ENCODE measurements around the gene MTMR4. TPM values are rescaled to one million over a fixed set of nuclear protein-coding genes. Genes with fewer than 3 reads are reported as not detected.

MTMR4 gene
- 10 to 100 TPM; 56.4 to 69.9 TPM for total RNA-seq

DNA sequence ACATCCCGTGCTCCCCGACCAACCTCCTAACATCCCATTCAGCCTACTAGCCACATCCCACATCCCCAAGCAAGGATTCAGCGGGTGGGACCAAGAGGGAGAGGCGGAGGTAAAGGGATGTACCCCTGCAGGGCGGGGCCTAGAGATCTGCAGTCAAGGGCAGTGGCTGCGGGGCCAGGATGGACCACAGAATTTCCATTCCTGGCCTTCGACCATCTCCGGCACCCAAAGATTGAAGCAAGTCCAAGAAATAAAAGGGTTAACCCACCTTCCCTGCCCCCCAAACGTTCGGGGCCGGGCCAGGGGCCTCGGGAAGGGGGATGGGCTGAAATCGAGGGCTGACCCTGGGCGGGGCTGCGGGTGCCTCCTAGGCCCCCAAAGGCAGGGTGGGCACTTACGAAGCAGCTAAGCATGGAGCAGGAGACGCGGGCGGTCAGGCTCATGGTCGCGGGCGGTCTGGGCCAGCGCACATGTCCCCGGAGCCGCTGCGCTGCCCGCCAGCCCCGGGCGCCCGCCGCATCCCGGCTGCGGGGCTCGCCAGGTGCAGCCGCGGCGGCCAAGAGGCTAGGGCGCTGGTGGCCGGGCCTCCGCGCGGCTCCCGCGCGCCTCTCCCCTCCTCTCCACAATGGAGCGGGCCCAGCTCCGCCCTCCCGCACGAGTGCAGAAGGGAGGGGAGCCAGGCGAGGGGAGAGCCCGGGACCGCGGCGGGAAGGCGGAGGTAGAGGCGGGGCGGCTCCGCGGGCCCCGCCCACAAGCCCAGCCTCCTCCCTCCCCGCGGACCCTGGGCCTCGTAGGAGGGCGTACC, at the start of gene MTMR4:
Gene MTMR4, minus strand, starts transcription at position 674 of the 805 bp plus-strand sequence. Its CDS starts 231 bp downstream, at position 443.

DNA sequence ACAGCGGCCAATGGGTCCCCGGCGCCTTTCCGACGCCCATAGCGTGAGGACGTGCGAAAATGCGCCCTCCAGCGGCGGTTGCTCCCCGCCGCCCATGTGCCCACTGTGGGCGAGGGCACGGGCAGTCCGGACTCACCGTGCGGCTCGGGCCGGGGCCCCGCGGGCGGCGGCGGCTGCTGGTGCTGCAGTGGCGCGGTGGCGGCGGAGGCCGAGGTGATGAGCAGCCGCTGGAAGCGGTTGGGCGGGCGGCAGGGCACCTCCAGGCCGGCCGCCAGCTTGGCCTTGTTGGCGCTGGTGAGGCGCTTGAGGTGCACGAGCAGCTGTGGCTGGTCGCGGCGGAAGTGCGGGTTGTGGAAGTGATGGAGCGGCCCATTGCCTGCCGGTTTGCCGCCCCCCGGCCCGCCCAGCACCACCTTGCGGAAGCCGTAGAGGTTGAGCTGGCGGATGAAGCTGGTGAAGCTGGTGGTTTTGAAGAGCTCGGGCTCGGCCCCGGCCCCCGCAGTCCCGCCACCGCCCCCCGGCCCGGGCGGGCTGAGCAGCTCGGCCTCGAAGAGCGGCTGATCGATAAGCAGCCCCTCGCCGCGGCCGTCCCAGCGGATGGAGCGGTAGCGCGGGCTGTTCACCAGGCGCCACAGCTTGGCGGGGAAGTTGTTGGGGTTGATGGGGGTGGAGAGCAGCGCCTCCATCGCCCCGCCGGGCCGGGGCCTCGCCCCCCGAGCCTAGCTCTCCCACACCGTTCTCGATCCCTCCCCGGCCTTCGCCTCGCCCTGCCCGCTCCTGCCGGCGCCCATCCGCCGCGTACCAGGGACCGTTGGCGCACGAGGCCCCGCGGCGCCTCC, 26.6 kb downstream of the MTMR4 start, which contains the start of gene HSF5:
Gene HSF5, minus strand, starts transcription at position 820 of the 839 bp plus-strand sequence. Its CDS starts 134 bp downstream, at position 686.

Other genes starting within 250 kb of the MTMR4 start
- gene MPO, start 233.7 kb downstream of the MTMR4 start, total RNA-seq: under 1 TPM in 1 of 2 donors, not detected in 1; 0.34 TPM
- 1 to 10 TPM in 1 of 2 donors, under 1 TPM in 1; 0.33 to 2.8 TPM for gene TSPOAP1, start 185.8 kb downstream of the MTMR4 start, total RNA-seq
- 10 to 100 TPM; 38.5 to 62.9 TPM for gene SUPT4H1, start 162.4 kb downstream of the MTMR4 start, total RNA-seq
- 1 to 10 TPM; 2.3 to 6.5 TPM for gene RNF43, start 97.1 kb downstream of the MTMR4 start, total RNA-seq
- not detected for gene HSF5, start 26.2 kb downstream of the MTMR4 start, total RNA-seq
- under 1 TPM; 0.33 to 0.69 TPM for gene TEX14, start 177.4 kb upstream of the MTMR4 start, total RNA-seq
- gene RAD51C, start 178.0 kb upstream of the MTMR4 start, total RNA-seq: 10 to 100 TPM; 21.3 to 35.6 TPM
- gene PPM1E, start 241.2 kb upstream of the MTMR4 start, total RNA-seq: under 1 TPM; 0.67 to 0.69 TPM

Measured in melanocyte of skin (primary cell).